H9 (cell line): Measurements from ENCODE around the gene VWA3A. TPM values are rescaled to one million over a fixed set of nuclear protein-coding genes. Genes with fewer than 3 reads are reported as not detected.
A peak's percentile ranks its signal among the peaks of the same experiment; 100 is the strongest.

Source experiments
- DNase-seq: peaks from one replicate; pipeline ENCODE4 v3.0.0-alpha.2; 2017
- H2AFZ ChIP-seq: one replicate; pipeline ENCODE4 v1.6.1; 2013; ENCODE audit warnings: mild to moderate bottlenecking, low read length, control low read depth, moderate library complexity
- H2AK5ac ChIP-seq: 2 replicates; pipeline ENCODE4 v1.6.1; 2013; ENCODE audit warnings: low read length, control low read depth, mixed read lengths; ENCODE audit not compliant: insufficient read length
- H2BK120ac ChIP-seq: one replicate; pipeline ENCODE4 v1.6.1; 2013; ENCODE audit warnings: low read depth, mild to moderate bottlenecking, low read length, control low read depth, inconsistent platforms; ENCODE audit not compliant: poor library complexity, severe bottlenecking
- H2BK12ac ChIP-seq: 2 replicates; pipeline ENCODE4 v1.6.1; 2013; ENCODE audit warnings: low read length, control low read depth, mixed read lengths, low read depth; ENCODE audit not compliant: insufficient read length
- H2BK15ac ChIP-seq: 2 replicates; pipeline ENCODE4 v1.6.1; 2013; ENCODE audit warnings: low read depth, low read length, control low read depth
- H2BK20ac ChIP-seq: one replicate; pipeline ENCODE4 v1.6.1; 2013; ENCODE audit warnings: low read depth, mild to moderate bottlenecking, low read length, control low read depth, inconsistent platforms; ENCODE audit not compliant: poor library complexity, severe bottlenecking
- H2BK5ac ChIP-seq: 2 replicates; pipeline ENCODE4 v1.6.1; 2013; ENCODE audit warnings: low read length, control low read depth, mixed read lengths; ENCODE audit not compliant: insufficient read length
- H3K14ac ChIP-seq: 2 replicates; pipeline ENCODE4 v1.6.1; 2013; ENCODE audit warnings: low read length, control low read depth; ENCODE audit not compliant: insufficient read depth
- H3K18ac ChIP-seq: 2 replicates; pipeline ENCODE4 v1.6.1; 2013; ENCODE audit warnings: low read depth, mild to moderate bottlenecking, mixed read lengths, low read length, control low read depth; ENCODE audit not compliant: insufficient read length
- H3K23ac ChIP-seq: 2 replicates; pipeline ENCODE4 v1.6.1; 2013; ENCODE audit warnings: low read length, control low read depth, mixed read lengths, low read depth; ENCODE audit not compliant: insufficient read length
- H3K23me2 ChIP-seq: 2 replicates; pipeline ENCODE4 v1.6.1; 2013; ENCODE audit warnings: low read depth, mild to moderate bottlenecking, mixed read lengths, low read length, control low read depth; ENCODE audit not compliant: insufficient read length, poor library complexity, severe bottlenecking
- H3K27ac ChIP-seq: 2 replicates; pipeline ENCODE4 v1.5.1; 2013; ENCODE audit warnings: low read length, control low read depth, mixed read lengths, low read depth; ENCODE audit not compliant: insufficient read length
- H3K27me3 ChIP-seq: 2 replicates; pipeline ENCODE4 v1.6.1; 2013; ENCODE audit warnings: low read length, control low read depth, inconsistent platforms; ENCODE audit not compliant: insufficient read depth
- H3K4ac ChIP-seq: 2 replicates; pipeline ENCODE4 v1.6.1; 2013; ENCODE audit warnings: low read depth, mild to moderate bottlenecking, control low read depth, inconsistent platforms, low read length, moderate library complexity
- H3K4me1 ChIP-seq: 2 replicates; pipeline ENCODE4 v1.6.1; 2013; ENCODE audit warnings: low read length, control low read depth, inconsistent platforms; ENCODE audit not compliant: insufficient read depth
- H3K4me2 ChIP-seq: 2 replicates; pipeline ENCODE4 v1.6.1; 2013; ENCODE audit warnings: low read length, control low read depth, mixed read lengths; ENCODE audit not compliant: insufficient read length, insufficient read depth
- H3K56ac ChIP-seq: 2 replicates; pipeline ENCODE4 v1.6.1; 2013; ENCODE audit warnings: low read depth, mild to moderate bottlenecking, mixed read lengths, low read length, control low read depth; ENCODE audit not compliant: insufficient read length
- H3K79me1 ChIP-seq: 2 replicates; pipeline ENCODE4 v1.6.1; 2013; ENCODE audit warnings: low read depth, mild to moderate bottlenecking, moderate library complexity, low read length, control low read depth, inconsistent platforms; ENCODE audit not compliant: insufficient read depth, poor library complexity, severe bottlenecking
- H3K79me2 ChIP-seq: 2 replicates; pipeline ENCODE4 v1.6.1; 2013; ENCODE audit warnings: low read length, control low read depth, inconsistent platforms; ENCODE audit not compliant: insufficient read depth
- H3K9ac ChIP-seq: 2 replicates; pipeline ENCODE4 v1.6.1; 2013; ENCODE audit warnings: low read length, control low read depth, mixed read lengths; ENCODE audit not compliant: insufficient read length; ENCODE audit errors: extremely low read depth
- H3K9me3 ChIP-seq: one replicate; pipeline ENCODE4 v1.6.1; 2013; ENCODE audit warnings: low read depth, low read length, inconsistent platforms; ENCODE audit not compliant: control insufficient read depth
- H3T11ph ChIP-seq: one replicate; pipeline ENCODE4 v1.6.1; 2013; ENCODE audit warnings: mild to moderate bottlenecking, low read length, control low read depth, inconsistent platforms
- H4K20me1 ChIP-seq: one replicate; pipeline ENCODE4 v1.6.1; 2013; ENCODE audit not compliant: control insufficient read depth, insufficient read length, insufficient read depth
- H4K5ac ChIP-seq: 2 replicates; pipeline ENCODE4 v1.6.1; 2013; ENCODE audit warnings: low read depth, mild to moderate bottlenecking, mixed read lengths, low read length, control low read depth; ENCODE audit not compliant: insufficient read length
- H4K8ac ChIP-seq: replicated peaks from 2 replicates; pipeline ENCODE4 v1.6.1; 2013; ENCODE audit warnings: low read length, control low read depth, mixed read lengths, low read depth; ENCODE audit not compliant: insufficient read length
- H4K91ac ChIP-seq: 2 replicates; pipeline ENCODE4 v1.6.1; 2013; ENCODE audit warnings: low read depth, mild to moderate bottlenecking, moderate library complexity, mixed read lengths, low read length, control low read depth; ENCODE audit not compliant: insufficient read length
- H3K27ac Mint-ChIP-seq, 3 experiments: 2 replicates in 2 of 3; 3 replicates in 1 of 3; pipeline ENCODE4 v1.8.0; 2020 to 2021; ENCODE audit warnings: mixed read lengths in 3 of 3, mild to moderate bottlenecking in 1 of 3, moderate library complexity in 1 of 3
- H3K27me3 Mint-ChIP-seq: 2 replicates; pipeline ENCODE4 v1.8.0; 2021; ENCODE audit warnings: low read depth, mild to moderate bottlenecking, moderate library complexity, mixed read lengths
- H3K36me3 Mint-ChIP-seq, 3 experiments: 2 replicates in 2 of 3; 3 replicates in 1 of 3; pipeline ENCODE4 v1.8.0; 2020 to 2021; ENCODE audit warnings: low read depth in 3 of 3, mixed read lengths in 3 of 3; ENCODE audit not compliant: insufficient read depth in 1 of 3
- H3K4me1 Mint-ChIP-seq, 2 experiments: 2 replicates each; pipeline ENCODE4 v1.8.0; 2020; ENCODE audit warnings: mixed read lengths in 2 of 2
- H3K4me3 Mint-ChIP-seq, 2 experiments: 2 replicates in 1 of 2; 3 replicates in 1 of 2; pipeline ENCODE4 v1.8.0; 2020 to 2021; ENCODE audit warnings: mild to moderate bottlenecking in 2 of 2, mixed read lengths in 2 of 2, moderate library complexity in 1 of 2
- H3K9me3 Mint-ChIP-seq, 2 experiments: 2 replicates in 1 of 2; 3 replicates in 1 of 2; pipeline ENCODE4 v1.8.0; 2020; ENCODE audit warnings: mild to moderate bottlenecking in 2 of 2, mixed read lengths in 2 of 2, moderate library complexity in 1 of 2
- WGBS: extraction: QIAGEN DNeasy Blood & Tissue Kit; methylation state at CpG from one replicate; pipeline ENCODE4 v1.1.7; 2013; ENCODE audit warnings: missing lambda C conversion rate, low lambda C conversion rate, mixed read lengths; ENCODE audit not compliant: insufficient read length; ENCODE audit errors: extremely low coverage; 5-methylcytosine and 5-hydroxymethylcytosine counted together
- total RNA-seq: library from RNA; stranded (reverse); gene quantifications from 2 replicates; pipeline ENCODE4 v1.2.1, GENCODE V29; 2021
- TF ChIP-seq, protein P1 (sequence below): fragments of 200-600 bp; sonication (generic); conservative IDR thresholded peaks from 3 replicates; pipeline ENCODE4 v1.8.0; 2021; ENCODE audit warnings: antibody characterized with exemption, mild to moderate bottlenecking

VWA3A gene
- total RNA-seq, 1 experiment from 2014 or later: not detected

DNA sequence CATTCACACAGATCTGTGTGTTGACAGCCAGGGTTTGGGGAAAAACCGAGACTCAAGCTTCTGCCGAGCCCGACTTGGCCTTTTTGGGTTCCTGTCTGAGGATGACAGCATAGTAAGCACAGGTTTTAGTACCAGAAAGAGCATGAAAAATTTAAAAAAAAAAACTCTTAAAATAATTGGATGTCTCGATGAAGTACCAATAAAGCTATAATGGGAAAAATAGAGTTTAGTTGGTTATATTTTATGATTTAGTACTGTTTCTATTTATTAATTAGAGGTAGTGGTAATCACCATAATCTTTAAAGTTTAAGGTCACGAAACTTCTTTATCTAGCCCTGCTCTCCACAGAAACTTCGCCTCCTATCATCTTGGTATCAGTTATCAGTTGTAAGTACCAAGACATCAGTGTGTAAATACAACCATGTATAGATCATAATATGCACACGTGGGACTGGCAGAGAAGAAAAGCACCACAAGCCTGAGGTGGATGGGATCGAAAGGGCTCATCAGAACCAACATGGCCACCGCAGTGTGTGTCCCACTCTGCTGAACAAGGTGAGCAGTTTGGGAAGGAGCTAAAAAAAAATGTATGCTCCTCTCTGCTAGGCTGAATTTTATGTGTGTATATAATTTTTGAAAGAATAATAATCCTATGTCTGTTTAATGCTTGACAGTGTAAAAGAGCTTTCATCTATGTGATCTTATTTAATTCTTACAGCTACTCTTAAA, 99.4 kb downstream of the VWA3A start:
- Histone ChIP-seq H4K91ac (no peak overlapping the region), H2BK15ac (no peak overlapping the region), H3K27ac (no peak overlapping the region), H4K5ac (no peak overlapping the region), H3K79me2 (no peaks in the 10 kb centered on the region), H3K4me1 (no peaks in the 10 kb centered on the region; the same call in 1 of the 2 replicates), H3K9ac (peak overlapping the region; percentile 56), H2AFZ (peak overlapping the region; percentile 66), H2AK5ac (no peak overlapping the region), H3K4ac (no peak overlapping the region), H3K4me2 (peak overlapping the region; percentile 86), H3T11ph (no peak overlapping the region), H3K79me1 (no peaks in the 10 kb centered on the region), H3K9me3 (no peaks in the 10 kb centered on the region), H3K23ac (no peak overlapping the region), H3K14ac (no peak overlapping the region), H3K56ac (no peak overlapping the region), H3K18ac (peak overlapping the region; percentile 44), H2BK120ac (no peak overlapping the region), H2BK20ac (no peak overlapping the region), H3K23me2 (peaks cover 12% of the 10 kb centered on the region), H3K27me3 (no peaks in the 10 kb centered on the region), H4K20me1 (no peaks in the 10 kb centered on the region), H4K8ac (no peak overlapping the region), H2BK12ac (no peak overlapping the region), H2BK5ac (no peak overlapping the region)
- Mint-ChIP-seq H3K9me3 (peaks cover 3 to 4% of the 10 kb centered on the region in 2 experiments; a peak in 3 of 5 replicates), H3K27ac (peak overlapping the region; percentile 76 to 97 (median 88)), H3K4me1 (peaks cover 30 to 36% of the 10 kb centered on the region in 2 experiments), H3K4me3 (peak overlapping the region; percentile 84 to 92), H3K27me3 (peaks cover 11% of the 10 kb centered on the region), H3K36me3 (peaks cover 0 to 2% (median 0%) of the 10 kb centered on the region in 3 experiments; a peak in 1 of 7 replicates)
- DNase-seq: no peak
- TF ChIP-seq, protein P1, sequence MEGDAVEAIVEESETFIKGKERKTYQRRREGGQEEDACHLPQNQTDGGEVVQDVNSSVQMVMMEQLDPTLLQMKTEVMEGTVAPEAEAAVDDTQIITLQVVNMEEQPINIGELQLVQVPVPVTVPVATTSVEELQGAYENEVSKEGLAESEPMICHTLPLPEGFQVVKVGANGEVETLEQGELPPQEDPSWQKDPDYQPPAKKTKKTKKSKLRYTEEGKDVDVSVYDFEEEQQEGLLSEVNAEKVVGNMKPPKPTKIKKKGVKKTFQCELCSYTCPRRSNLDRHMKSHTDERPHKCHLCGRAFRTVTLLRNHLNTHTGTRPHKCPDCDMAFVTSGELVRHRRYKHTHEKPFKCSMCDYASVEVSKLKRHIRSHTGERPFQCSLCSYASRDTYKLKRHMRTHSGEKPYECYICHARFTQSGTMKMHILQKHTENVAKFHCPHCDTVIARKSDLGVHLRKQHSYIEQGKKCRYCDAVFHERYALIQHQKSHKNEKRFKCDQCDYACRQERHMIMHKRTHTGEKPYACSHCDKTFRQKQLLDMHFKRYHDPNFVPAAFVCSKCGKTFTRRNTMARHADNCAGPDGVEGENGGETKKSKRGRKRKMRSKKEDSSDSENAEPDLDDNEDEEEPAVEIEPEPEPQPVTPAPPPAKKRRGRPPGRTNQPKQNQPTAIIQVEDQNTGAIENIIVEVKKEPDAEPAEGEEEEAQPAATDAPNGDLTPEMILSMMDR: no peak
- no CpG with 5 or more reads among the region's 9 CpGs for WGBS
